ENCODE measurements around the gene SAMD11. TPM values are rescaled to one million over a fixed set of nuclear protein-coding genes. Genes with fewer than 3 reads are reported as not detected.
A peak's percentile ranks its signal among the peaks of the same experiment; 100 is the strongest.

Gene SAMD11
- total and polyA plus RNA-seq, 10 of the 15 experiments (the other 5 are each of a cell fraction or from before 2014, with no cell fraction given): 0.04 to 0.31 (median 0.19) TPM; not detected in 6

DNA sequence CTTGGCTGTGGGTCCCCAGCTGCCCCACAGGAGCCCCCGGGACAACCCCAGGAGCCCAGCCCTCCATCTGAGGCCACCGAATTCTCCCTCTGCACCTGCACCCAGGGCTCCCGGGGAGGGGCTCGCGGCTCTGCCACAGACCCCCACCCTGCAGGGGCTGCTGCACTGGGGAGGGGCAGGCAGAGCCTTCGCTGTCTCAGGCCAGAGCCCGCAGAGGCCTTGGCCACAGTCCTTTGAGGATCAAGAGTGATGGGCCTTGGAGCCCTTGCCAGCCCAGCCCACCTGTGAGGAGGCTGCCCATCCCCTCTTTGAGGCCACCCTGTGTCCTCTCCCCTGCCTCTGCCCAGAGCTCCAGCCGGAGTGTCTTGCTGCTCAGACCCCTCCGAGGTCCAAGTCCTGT is 51.6 kb downstream of the SAMD11 start:
- H3K9me3 ChIP-seq (replicated peaks; ENCODE audit: control insufficient read depth, insufficient read depth, low read length): no peaks in the 10 kb centered on the region; the same call in 2 of the 3 replicates
- no TSS peak for BruUV-seq (replicated peaks)
- ChIA-PET POLR2A (no interaction called here), SMC1A (ENCODE audit: uncharacterized antibody, unreplicated experiment) (interaction anchor here (1.4 kb wide), 1 partner anchor 69 kb away, joined by 3 read pairs; no protein-coding TSS in a partner anchor), CTCF (interaction anchor here (1.4 kb wide), 1 partner anchor 69 kb away, joined by 5 read pairs; no protein-coding TSS in a partner anchor), RAD21 (ENCODE audit: unreplicated experiment) (interaction anchor here (0.6 kb wide), 1 partner anchor 88 kb away, joined by 3 read pairs; no protein-coding TSS in a partner anchor)
- in situ Hi-C loops (cut with MboI): no loop called here
- no peak overlapping the region for H2AFZ ChIP-seq (ENCODE audit: control insufficient read depth, low read depth, low read length)
- WGBS (ENCODE audit: insufficient coverage, insufficient replicate concordance, low lambda C conversion rate, missing lambda C conversion rate): 45% methylated on average over 9 of the region's 9 CpGs
- intact Hi-C loops (cut with micrococcal nuclease; ENCODE audit: unreplicated experiment): no loop called here
- ATAC-seq (no peak), FAIRE-seq (no peak), DNase-seq (ENCODE audit: low read depth, low spot score) (no peak)
- no peak overlapping the region for H3K4me3 ChIP-seq
- H3K4me1 ChIP-seq (ENCODE audit: control insufficient read depth, insufficient read depth, low read length): no peaks in the 10 kb centered on the region
- no peaks in the 10 kb centered on the region for H3K79me2 ChIP-seq (ENCODE audit: control insufficient read depth, insufficient read depth, low read length)
- no peaks in the 10 kb centered on the region for H3K36me3 ChIP-seq (ENCODE audit: control insufficient read depth in 2 of 2, insufficient read depth in 2 of 2, low read length in 1 of 2)
- no peaks in the 10 kb centered on the region for H3K27me3 ChIP-seq (replicated peaks in 1 of 2; ENCODE audit: control insufficient read depth in 2 of 2, insufficient read depth in 2 of 2, low read length in 1 of 2)
- no peak overlapping the region for H3K4me2 ChIP-seq (ENCODE audit: control insufficient read depth, insufficient read depth)
- no peaks in the 10 kb centered on the region for H4K20me1 ChIP-seq (ENCODE audit: control insufficient read depth, insufficient read depth)
- H3K27ac ChIP-seq (ENCODE audit: control insufficient read depth, insufficient read depth): no peak overlapping the region
- TF ChIP-seq RCOR1 (conservative IDR thresholded peaks at IDR 0.05; ENCODE audit: low read depth, low read length) (no peak), RAD21 (IDR thresholded peaks at IDR 0.05; ENCODE audit: insufficient read depth, low read depth, low read length) (no peak), ZNF207 (IDR thresholded peaks at IDR 0.05; ENCODE audit: borderline replicate concordance) (no peak), TCF7 (IDR thresholded peaks at IDR 0.05; ENCODE audit: borderline replicate concordance) (no peak)
- no peak overlapping the region for H3K9ac ChIP-seq (ENCODE audit: control insufficient read depth, insufficient read depth, low read length)

DNA sequence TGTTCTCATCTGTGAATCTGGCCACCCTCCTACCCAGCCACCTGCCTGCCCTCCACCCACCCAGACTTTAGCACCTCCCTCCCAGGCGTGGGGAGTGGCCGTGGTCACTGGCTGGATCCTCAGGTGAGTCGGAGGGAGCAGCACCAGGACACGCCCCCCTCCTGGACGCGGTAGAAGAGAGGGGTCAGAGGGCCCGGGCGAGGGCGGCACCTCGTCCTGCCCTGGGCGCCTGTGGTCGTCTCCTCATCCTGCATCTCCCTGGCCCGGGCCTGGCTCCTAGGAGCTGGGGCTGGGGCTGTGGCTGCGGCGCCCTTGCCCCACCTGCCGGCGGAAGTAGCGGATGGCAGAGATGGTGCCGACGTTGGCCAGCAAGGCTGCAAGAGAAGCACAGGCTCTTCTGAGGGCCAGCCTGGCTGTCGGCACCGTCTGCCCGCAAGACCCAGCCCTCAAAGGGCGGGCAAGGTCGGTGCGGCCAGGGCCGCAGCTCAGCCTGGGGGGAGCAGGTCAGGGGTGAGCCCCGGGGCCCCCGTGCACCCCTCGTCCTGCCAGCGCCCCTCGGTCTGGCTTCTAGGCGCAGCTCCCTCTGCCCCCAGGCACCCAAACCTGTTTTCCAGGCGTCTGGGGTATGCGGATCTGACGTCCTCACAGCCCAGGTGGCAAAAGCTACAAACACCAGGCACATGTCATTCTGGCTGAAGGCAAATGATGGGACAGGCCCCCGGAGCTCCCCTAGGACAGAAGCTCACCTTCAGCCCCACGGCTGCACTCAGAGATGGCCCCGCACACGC is 52.4 kb downstream of the SAMD11 start:
- peak overlapping the region; percentile 17; the same call in 1 of the 2 replicates for H3K4me2 ChIP-seq (ENCODE audit: control insufficient read depth, insufficient read depth)
- intact Hi-C loops (cut with micrococcal nuclease; ENCODE audit: unreplicated experiment): no loop called here
- peak; percentile 54; the same call in 1 of the 2 replicates for TF ChIP-seq LARP7 (IDR thresholded peaks at IDR 0.05)
- TF ChIP-seq, protein P1, sequence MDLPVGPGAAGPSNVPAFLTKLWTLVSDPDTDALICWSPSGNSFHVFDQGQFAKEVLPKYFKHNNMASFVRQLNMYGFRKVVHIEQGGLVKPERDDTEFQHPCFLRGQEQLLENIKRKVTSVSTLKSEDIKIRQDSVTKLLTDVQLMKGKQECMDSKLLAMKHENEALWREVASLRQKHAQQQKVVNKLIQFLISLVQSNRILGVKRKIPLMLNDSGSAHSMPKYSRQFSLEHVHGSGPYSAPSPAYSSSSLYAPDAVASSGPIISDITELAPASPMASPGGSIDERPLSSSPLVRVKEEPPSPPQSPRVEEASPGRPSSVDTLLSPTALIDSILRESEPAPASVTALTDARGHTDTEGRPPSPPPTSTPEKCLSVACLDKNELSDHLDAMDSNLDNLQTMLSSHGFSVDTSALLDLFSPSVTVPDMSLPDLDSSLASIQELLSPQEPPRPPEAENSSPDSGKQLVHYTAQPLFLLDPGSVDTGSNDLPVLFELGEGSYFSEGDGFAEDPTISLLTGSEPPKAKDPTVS (IDR thresholded peaks at IDR 0.05; ENCODE audit: low read depth, low read length): no peak
- no peak for TF ChIP-seq ZZZ3 (IDR thresholded peaks at IDR 0.05; ENCODE audit: control insufficient read depth, insufficient read length, low read depth)
- TF ChIP-seq NR2F1 (conservative IDR thresholded peaks at IDR 0.05): 0 out of 2 replicates have a peak, but pooled peaks have one; percentile 29
- TF ChIP-seq SMC3 (IDR thresholded peaks at IDR 0.05; ENCODE audit: borderline replicate concordance, low read length): peak; percentile 19; the same call in 1 of the 2 replicates
- 0 out of 2 replicates have a peak, but pooled peaks have one; percentile 44 for TF ChIP-seq DPF2 (IDR thresholded peaks at IDR 0.05)
- no peak for TF ChIP-seq POLR2A (IDR thresholded peaks at IDR 0.05; ENCODE audit: low read depth, low read length)
- TF ChIP-seq KLF5 (IDR thresholded peaks at IDR 0.05; ENCODE audit: partially characterized antibody): no peak
- TF ChIP-seq RAD21 (IDR thresholded peaks at IDR 0.05; ENCODE audit: insufficient read depth, low read depth, low read length): peak; percentile 49
- TF ChIP-seq JUNB (IDR thresholded peaks at IDR 0.05): no peak

More for the DNA sequence above, 52.4 kb downstream of the SAMD11 start:
- no peaks in the 10 kb centered on the region for H3K36me3 ChIP-seq (ENCODE audit: control insufficient read depth in 2 of 2, insufficient read depth in 2 of 2, low read length in 1 of 2)
- H2AFZ ChIP-seq (ENCODE audit: control insufficient read depth, low read depth, low read length): peak overlapping the region; percentile 34
- DNase-seq (ENCODE audit: low read depth, low spot score): no peak
- no TSS peak for BruUV-seq (replicated peaks)
- ChIA-PET POLR2A (interaction anchor here (0.6 kb wide), 2 partner anchors 71 to 460 kb away, joined by 3 read pairs; no protein-coding TSS in a partner anchor), SMC1A (ENCODE audit: uncharacterized antibody, unreplicated experiment) (interaction anchor here (0.6 to 1.4 kb wide), 3 partner anchors 70 to 195 kb away, joined by 3 read pairs; no protein-coding TSS in a partner anchor), CTCF (interaction anchor here (1.4 kb wide), 1 partner anchor 70 kb away, joined by 5 read pairs; no protein-coding TSS in a partner anchor), RAD21 (ENCODE audit: unreplicated experiment) (interaction anchor here (0.6 kb wide), 1 partner anchor 87 kb away, joined by 3 read pairs; no protein-coding TSS in a partner anchor)
- ATAC-seq: peak; percentile 90
- WGBS (ENCODE audit: insufficient coverage, insufficient replicate concordance, low lambda C conversion rate, missing lambda C conversion rate): 34% methylated on average over 29 of the region's 40 CpGs
- no peaks in the 10 kb centered on the region for H3K27me3 ChIP-seq (replicated peaks in 1 of 2; ENCODE audit: control insufficient read depth in 2 of 2, insufficient read depth in 2 of 2, low read length in 1 of 2)
- no peaks in the 10 kb centered on the region for H3K4me1 ChIP-seq (ENCODE audit: control insufficient read depth, insufficient read depth, low read length)
- H3K4me3 ChIP-seq: no peak overlapping the region
- FAIRE-seq: no peak
- H3K9me3 ChIP-seq (replicated peaks; ENCODE audit: control insufficient read depth, insufficient read depth, low read length): no peaks in the 10 kb centered on the region; the same call in 2 of the 3 replicates
- in situ Hi-C loops (cut with MboI): no loop called here
- H4K20me1 ChIP-seq (ENCODE audit: control insufficient read depth, insufficient read depth): no peaks in the 10 kb centered on the region
- H3K27ac ChIP-seq (ENCODE audit: control insufficient read depth, insufficient read depth): no peak overlapping the region
- no peaks in the 10 kb centered on the region for H3K79me2 ChIP-seq (ENCODE audit: control insufficient read depth, insufficient read depth, low read length)
- no peak overlapping the region for H3K9ac ChIP-seq (ENCODE audit: control insufficient read depth, insufficient read depth, low read length)
